Left colon (tissue), 2 donors: ENCODE data around the gene PARD3. TPM values are rescaled to one million over a fixed set of nuclear protein-coding genes. Genes with fewer than 3 reads are reported as not detected.
"Not testable (repeated sequence)": the region's sequence is repeated elsewhere in the genome, so short reads cannot be mapped to it uniquely, and the experiment has no call there.

Source experiments
- ATAC-seq: fragments of 200-7000 bp; cut with Tn5 transposase; one replicate; pipeline ENCODE4 v1.9.1; 2020; ENCODE audit warnings: mild to moderate bottlenecking, moderate library complexity
- DNase-seq, 2 donors: peaks; one replicate each; pipeline ENCODE4 v3.0.0-alpha.2; 2020
- intact Hi-C, 2 donors: fragments of 100-400 bp; cut with DNase I in 1 of 2; cut with micrococcal nuclease in 1 of 2; formaldehyde crosslinking; loops; one replicate each; pipeline versions ENCODE4 v1.11.2 to v1.14.0; 2022; cut with DNase I, micrococcal nuclease
- total RNA-seq, 2 donors: library from RNA; stranded (reverse); fragmentation: NEBNext Ultra II Directional; extraction: Animal tissue kit (Norgen Biotek cat#: 25700); gene quantifications; one replicate each; pipeline ENCODE4 v1.2.1, GENCODE V29; 2021
- donor health status: DM: no; HTN: no; CAD: no.
- donor health status: DM: yes; HTN: yes; CAD: no.

Gene PARD3
- total RNA-seq, 2 donors from 2014 or later = 45.5 to 52.9 TPM

GRCh38 chr10:34392641-34393170, 422.4 kb downstream of the PARD3 start:
- intact Hi-C loops = no loop called here
- DNase-seq = no peak

GRCh38 chr10:34391168-34391567, 423.9 kb downstream of the PARD3 start:
- intact Hi-C loops, ATAC-seq, DNase-seq: not testable (repeated sequence)

More at GRCh38 chr10:34392641-34393170, 422.4 kb downstream of the PARD3 start:
- ATAC-seq = no peak

- ATAC-seq (no peak), DNase-seq (no peak)
- intact Hi-C loops = no loop called here
These were observed 425.3 kb downstream of the PARD3 start for GRCh38 chr10:34389801-34390200.

- ATAC-seq = no peak
These were observed 428.2 kb downstream of the PARD3 start for GRCh38 chr10:34386921-34387320.

GRCh38 chr10:34384372-34384771, 430.7 kb downstream of the PARD3 start:
- no peak for ATAC-seq
- intact Hi-C loops = no loop called here
- DNase-seq = no peak

More at GRCh38 chr10:34386921-34387320, 428.2 kb downstream of the PARD3 start:
- no peak for DNase-seq
- intact Hi-C loops = no loop called here

- DNase-seq = no peak
- ATAC-seq = no peak
- intact Hi-C loops = no loop called here
These were observed 432.5 kb downstream of the PARD3 start for GRCh38 chr10:34382626-34383025.

- intact Hi-C loops = no loop called here
- DNase-seq (no peak), ATAC-seq (no peak)
These were observed 434.2 kb downstream of the PARD3 start for GRCh38 chr10:34380856-34381255.

- intact Hi-C loops = no loop called here
- no peak for ATAC-seq
- no peak for DNase-seq
These were observed 436.8 kb downstream of the PARD3 start for GRCh38 chr10:34378297-34378696.

GRCh38 chr10:34377833-34378232, 437.3 kb downstream of the PARD3 start:
- DNase-seq (no peak), ATAC-seq (no peak)
- intact Hi-C loops = no loop called here

- DNase-seq (no peak), ATAC-seq (no peak)
- intact Hi-C loops = no loop called here
These were observed 440.6 kb downstream of the PARD3 start for GRCh38 chr10:34374356-34375045.

GRCh38 chr10:34373211-34373610, 441.9 kb downstream of the PARD3 start:
- DNase-seq (no peak), ATAC-seq (no peak)
- intact Hi-C loops = no loop called here

- DNase-seq (no peak), ATAC-seq (no peak)
- intact Hi-C loops = no loop called here
These were observed 442.6 kb downstream of the PARD3 start for GRCh38 chr10:34372509-34372908.

- intact Hi-C loops = no loop called here
- DNase-seq = no peak
- ATAC-seq = no peak
These were observed 445.0 kb downstream of the PARD3 start for GRCh38 chr10:34370126-34370525.

- DNase-seq = no peak
- no peak for ATAC-seq
- intact Hi-C loops = no loop called here
These were observed 446.0 kb downstream of the PARD3 start for GRCh38 chr10:34369120-34369519.

- intact Hi-C loops = no loop called here
- ATAC-seq = no peak
- DNase-seq = no peak
These were observed 450.7 kb downstream of the PARD3 start for GRCh38 chr10:34364253-34365037.

GRCh38 chr10:34360984-34361383, 454.1 kb downstream of the PARD3 start:
- ATAC-seq (peak; percentile 23), DNase-seq (no peak)
- intact Hi-C loops = no loop called here

GRCh38 chr10:34359435-34359813, 455.7 kb downstream of the PARD3 start:
- DNase-seq (no peak), ATAC-seq (no peak)
- intact Hi-C loops = no loop called here

GRCh38 chr10:34358729-34359434, 456.2 kb downstream of the PARD3 start:
- intact Hi-C loops = no loop called here
- ATAC-seq (no peak), DNase-seq (no peak)

GRCh38 chr10:34356463-34356862, 458.6 kb downstream of the PARD3 start:
- intact Hi-C loops = no loop called here
- DNase-seq (no peak), ATAC-seq (peak; percentile 71)
